CD4-positive, alpha-beta T cell treated with Interferon alpha-2 for 1 hour (primary cell): ENCODE results near the gene TTLL9.

ENCODE experiments used
- DNase-seq, 2 donors: peaks; one replicate each; pipeline ENCODE4 v3.0.0-alpha.2; 2020 to 2022

Gene TTLL9

DNA sequence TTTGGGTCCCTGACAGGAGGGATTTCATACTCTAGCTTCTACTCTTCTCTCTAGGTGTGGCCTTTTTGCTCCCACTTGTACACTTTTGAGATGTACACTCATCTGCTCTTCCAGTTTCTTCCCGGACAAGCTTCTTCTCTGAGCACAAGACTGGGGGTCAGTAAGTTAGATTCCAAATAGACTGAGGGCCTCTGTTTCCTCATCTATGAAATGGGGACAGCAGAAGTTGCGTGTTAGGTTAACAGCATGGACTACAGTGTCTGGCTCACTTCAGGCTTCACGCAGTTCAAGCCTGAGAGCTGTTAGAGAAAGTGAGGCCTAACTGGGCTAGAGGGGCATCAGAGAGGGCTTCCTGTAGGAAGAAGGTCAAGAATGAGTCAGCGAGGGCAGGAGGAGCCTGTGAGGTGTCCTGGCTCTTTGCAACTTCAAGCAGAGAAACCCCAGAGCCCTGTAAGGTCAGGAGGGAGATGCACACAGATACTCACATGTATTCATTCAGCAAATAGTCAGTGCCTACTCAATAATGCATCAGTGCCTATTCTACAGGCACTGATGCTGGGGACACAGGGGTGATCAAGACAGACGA, 118.1 kb downstream of the TTLL9 start:
- DNase-seq = no peak

DNA sequence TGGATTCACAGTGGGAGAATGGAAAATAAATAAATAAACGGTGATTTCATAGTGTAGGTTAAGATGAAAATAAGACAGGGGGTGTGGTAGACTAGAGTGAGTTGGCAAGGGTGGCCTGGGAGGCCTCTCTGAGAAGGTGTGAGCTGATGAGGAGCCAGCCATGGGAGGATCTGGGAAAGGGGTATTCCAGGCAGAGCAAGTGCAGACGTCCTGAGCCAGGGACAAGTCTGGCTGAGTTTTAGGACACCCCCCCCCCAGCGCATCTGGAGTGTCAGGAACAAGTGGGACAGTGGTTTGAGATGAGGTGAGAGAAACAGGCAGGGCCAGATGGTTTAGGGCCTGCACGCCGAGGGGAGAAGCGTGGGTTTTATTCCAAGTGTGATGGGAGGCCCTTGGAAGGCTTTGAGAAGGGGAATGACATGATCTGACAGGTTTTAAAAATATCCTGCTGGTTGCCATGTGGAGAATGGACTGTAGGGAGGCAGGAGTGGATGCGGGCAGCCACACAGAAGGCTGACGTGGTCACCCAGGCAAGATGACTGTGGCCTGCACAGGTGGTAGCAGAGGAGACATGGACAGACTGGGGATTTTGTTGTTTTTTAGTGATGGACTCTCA, 118.7 kb downstream of the TTLL9 start:
- DNase-seq = no peak

DNA sequence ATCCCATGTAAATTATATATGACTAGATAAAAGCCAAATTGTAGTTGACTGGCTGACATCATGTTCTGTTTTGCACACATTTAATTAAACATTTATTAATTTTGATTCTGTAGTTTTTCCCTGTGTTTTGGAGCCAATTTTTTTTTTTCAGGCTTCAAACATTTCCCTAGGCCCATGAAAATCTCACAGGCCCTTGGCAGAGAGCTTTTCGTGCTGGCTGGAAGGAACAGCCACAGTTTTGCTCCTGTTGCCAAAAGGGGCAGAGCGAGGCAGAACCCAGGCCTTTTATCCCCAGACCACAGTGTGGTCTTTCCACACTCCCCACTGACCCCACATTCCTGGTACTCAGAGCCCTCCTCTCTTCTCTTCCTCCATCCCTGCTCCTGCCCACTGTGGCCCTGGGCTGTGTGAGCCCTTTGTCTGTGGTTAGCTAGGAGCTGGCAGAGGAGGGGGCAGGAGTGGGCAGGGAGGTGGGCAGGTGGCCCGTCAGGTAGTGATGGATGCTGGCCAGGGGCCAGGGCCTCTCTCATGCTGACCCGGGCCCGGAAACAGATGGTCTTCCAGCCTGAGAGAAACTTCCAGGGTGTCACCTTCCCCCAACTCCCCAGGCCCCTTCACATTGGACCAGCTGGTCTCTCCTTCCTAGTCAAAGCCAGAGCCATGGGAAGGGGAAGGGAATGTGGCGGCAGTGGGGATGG, 120.4 kb downstream of the TTLL9 start:
- DNase-seq = no peak

DNA sequence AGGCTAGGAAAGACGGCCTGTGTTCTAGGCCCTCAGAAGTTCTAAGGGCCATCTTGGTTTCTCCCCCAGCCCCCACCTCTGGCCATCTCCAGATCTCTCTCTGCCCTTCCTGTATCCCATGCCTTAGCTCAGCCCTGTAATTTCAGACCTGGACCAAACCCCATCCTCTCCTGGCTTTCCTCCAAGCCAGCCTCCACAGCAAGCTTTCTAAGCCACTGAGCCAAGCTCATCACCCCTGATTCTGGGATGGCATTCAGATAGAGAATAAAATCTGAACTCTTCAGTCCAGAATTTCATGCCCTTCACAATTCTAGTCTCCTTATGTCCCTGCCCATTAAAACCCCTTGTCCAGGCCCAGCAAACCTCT, 120.9 kb downstream of the TTLL9 start:
- DNase-seq = no peak

DNA sequence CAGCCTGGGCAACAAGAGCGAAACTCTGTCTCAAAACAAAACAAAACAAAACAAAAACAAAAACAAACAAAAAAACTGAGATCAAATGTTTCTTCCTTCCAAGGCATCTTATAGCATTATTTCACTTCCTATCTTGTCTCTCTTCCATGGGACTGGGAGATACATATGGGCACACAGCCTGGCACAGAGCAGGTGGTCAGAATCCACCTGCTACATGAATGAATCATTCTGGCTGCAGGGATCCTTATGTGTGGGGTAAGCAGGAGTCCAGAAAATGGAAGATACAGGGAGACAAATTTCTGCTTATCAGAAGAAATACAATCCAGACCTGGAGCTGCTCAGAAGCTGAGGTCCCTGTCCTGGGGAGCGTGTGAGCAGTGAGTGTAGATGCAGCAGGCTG, 121.7 kb downstream of the TTLL9 start:
- DNase-seq = no peak
